PC-9 (cell line): ENCODE data around the gene MBD5. TPM values are rescaled to one million over a fixed set of nuclear protein-coding genes. Genes with fewer than 3 reads are reported as not detected.
"Not testable (repeated sequence)": the region's sequence is repeated elsewhere in the genome, so short reads cannot be mapped to it uniquely, and the experiment has no call there.

ENCODE experiments used
- BruUV-seq: library from RNA; stranded (reverse); fragments of 400-500 nt; replicated peaks from 2 replicates; lab custom pipeline; 2021; lab: Mats Ljungman, UMichigan
- CTCF ChIA-PET: fragments of 300-600 bp; sonication (Branson Sonifier 250); formaldehyde crosslinking; loops from one replicate; lab custom pipeline; 2022; ENCODE audit warnings: antibody characterized with exemption; lab: Charles Lee
- POLR2A ChIA-PET: fragments of 300-600 bp; sonication (Branson Sonifier 250); formaldehyde crosslinking; loops from one replicate; lab custom pipeline; 2022; ENCODE audit warnings: antibody characterized with exemption; ENCODE audit not compliant: unreplicated experiment; lab: Charles Lee
- DNase-seq, 2 experiments: peaks; one replicate each; pipeline versions ENCODE4 v3.0.0 to v3.0.0-alpha.2; 2015 to 2022; ENCODE audit warnings: mixed read lengths in 1 of 2
- H2AFZ ChIP-seq: fragments of 200-600 bp; sonication (generic); 2 replicates; pipeline ENCODE4 v1.8.1; 2017; ENCODE audit warnings: antibody characterized with exemption
- H3F3A ChIP-seq: fragments of 200-600 bp; sonication (generic); 2 replicates; pipeline ENCODE4 v1.8.1; 2017; ENCODE audit warnings: antibody characterized with exemption, mild to moderate bottlenecking, low read depth; ENCODE audit not compliant: insufficient read depth
- H3K27ac ChIP-seq: fragments of 200-600 bp; sonication (generic); 2 replicates; pipeline ENCODE4 v1.6.1; 2016; ENCODE audit warnings: mixed run types
- H3K27me3 ChIP-seq: fragments of 200-600 bp; sonication (generic); 2 replicates; pipeline ENCODE4 v1.6.1; 2016; ENCODE audit warnings: low read depth, mixed run types; ENCODE audit not compliant: insufficient read depth
- H3K36me3 ChIP-seq: fragments of 200-600 bp; sonication (generic); 2 replicates; pipeline ENCODE4 v1.6.1; 2016; ENCODE audit warnings: low read depth, mixed run types
- H3K4me1 ChIP-seq: fragments of 200-600 bp; sonication (generic); replicated peaks from 2 replicates; pipeline ENCODE4 v1.6.1; 2016; ENCODE audit warnings: mixed run types; ENCODE audit not compliant: insufficient read depth
- H3K4me2 ChIP-seq: fragments of 200-600 bp; sonication (generic); 2 replicates; pipeline ENCODE4 v1.6.1; 2017; ENCODE audit warnings: mixed run types
- H3K4me3 ChIP-seq: fragments of 200-600 bp; sonication (generic); 2 replicates; pipeline ENCODE4 v1.6.1; 2016; ENCODE audit warnings: mixed run types
- H3K79me2 ChIP-seq: fragments of 200-600 bp; sonication (generic); 2 replicates; pipeline ENCODE4 v1.6.1; 2017; ENCODE audit warnings: low read depth, mixed run types
- H3K9me2 ChIP-seq: fragments of 200-600 bp; sonication (generic); 2 replicates; pipeline ENCODE4 v1.8.1; 2017; ENCODE audit warnings: mild to moderate bottlenecking; ENCODE audit not compliant: insufficient read depth
- H3K9me3 ChIP-seq: fragments of 200-600 bp; sonication (generic); 2 replicates; pipeline ENCODE4 v1.8.1; 2016; ENCODE audit warnings: low read depth; ENCODE audit not compliant: insufficient read depth
- H4K20me1 ChIP-seq: fragments of 200-600 bp; sonication (generic); 2 replicates; pipeline ENCODE4 v1.8.1; 2017; ENCODE audit not compliant: insufficient read depth
- EZH2 ChIP-seq: fragments of 200-600 bp; sonication (generic); IDR thresholded peaks from 2 replicates; pipeline ENCODE4 v1.8.0; 2017; ENCODE audit warnings: antibody characterized with exemption, low read depth
- intact Hi-C: fragments of 100-400 bp; cut with micrococcal nuclease; formaldehyde crosslinking; loops from one replicate; pipeline ENCODE4 v1.10.0; 2022; ENCODE audit not compliant: unreplicated experiment
- total RNA-seq: library from RNA; stranded (reverse); gene quantifications from 2 replicates; pipeline ENCODE4 v1.2.3, GENCODE V29; 2021
- TF ChIP-seq, protein P1 (sequence below): fragments of 200-600 bp; sonication (generic); conservative IDR thresholded peaks from 2 replicates; pipeline ENCODE4 v1.6.1; 2017; ENCODE audit warnings: mixed run types, antibody characterized with exemption, mild to moderate bottlenecking, moderate library complexity

MBD5 gene
- total RNA-seq, 1 experiment from 2014 or later, result 46.5 TPM

DNA sequence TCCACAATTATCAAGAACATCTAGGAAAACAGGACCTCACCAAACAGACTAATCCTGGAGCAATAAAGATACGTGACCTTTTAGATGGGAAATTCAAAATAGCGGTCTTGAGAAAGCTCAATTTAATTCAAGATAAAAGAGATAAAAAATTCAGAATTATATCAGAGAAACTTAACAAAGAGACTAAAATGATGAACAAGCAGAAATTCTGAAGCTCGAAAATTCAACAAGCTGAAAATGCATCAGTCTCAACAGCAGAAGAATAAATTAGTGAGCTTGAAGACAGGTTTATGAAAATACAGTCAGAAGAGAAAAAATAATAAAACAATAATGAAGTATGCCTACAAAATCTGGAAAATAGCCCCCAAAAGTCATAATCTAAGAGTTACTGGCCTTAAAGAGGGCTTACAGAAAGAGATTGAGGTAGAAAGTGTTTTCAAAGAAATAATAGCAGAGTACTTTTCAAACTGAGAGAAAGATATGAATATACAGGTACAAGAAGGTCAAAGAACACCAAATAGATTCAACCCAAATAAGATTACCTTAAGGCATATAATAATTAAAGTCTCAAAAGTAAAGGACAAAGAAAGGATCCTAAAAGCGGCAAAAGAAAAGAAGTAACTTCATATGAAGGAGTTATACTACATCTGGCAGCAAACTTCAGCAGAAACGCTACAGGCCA is 13.5 kb upstream of the MBD5 start:
- H3K4me2 ChIP-seq, result no peak overlapping the region
- no peak overlapping the region for H2AFZ ChIP-seq
- no peaks in the 10 kb centered on the region; the same call in 1 of the 2 replicates for H4K20me1 ChIP-seq
- DNase-seq, result no peak
- H3K9me3 ChIP-seq, result no peaks in the 10 kb centered on the region
- H3K27me3 ChIP-seq, result no peaks in the 10 kb centered on the region
- no peak overlapping the region for H3K4me3 ChIP-seq
- H3K27ac ChIP-seq, result no peak overlapping the region
- intact Hi-C loops, result no loop called here
- H3K4me1 ChIP-seq, result no peaks in the 10 kb centered on the region
- CTCF ChIA-PET, result no interaction called here
- H3F3A ChIP-seq, result no peaks in the 10 kb centered on the region
- no peaks in the 10 kb centered on the region for H3K9me2 ChIP-seq
- TF ChIP-seq, protein P1, sequence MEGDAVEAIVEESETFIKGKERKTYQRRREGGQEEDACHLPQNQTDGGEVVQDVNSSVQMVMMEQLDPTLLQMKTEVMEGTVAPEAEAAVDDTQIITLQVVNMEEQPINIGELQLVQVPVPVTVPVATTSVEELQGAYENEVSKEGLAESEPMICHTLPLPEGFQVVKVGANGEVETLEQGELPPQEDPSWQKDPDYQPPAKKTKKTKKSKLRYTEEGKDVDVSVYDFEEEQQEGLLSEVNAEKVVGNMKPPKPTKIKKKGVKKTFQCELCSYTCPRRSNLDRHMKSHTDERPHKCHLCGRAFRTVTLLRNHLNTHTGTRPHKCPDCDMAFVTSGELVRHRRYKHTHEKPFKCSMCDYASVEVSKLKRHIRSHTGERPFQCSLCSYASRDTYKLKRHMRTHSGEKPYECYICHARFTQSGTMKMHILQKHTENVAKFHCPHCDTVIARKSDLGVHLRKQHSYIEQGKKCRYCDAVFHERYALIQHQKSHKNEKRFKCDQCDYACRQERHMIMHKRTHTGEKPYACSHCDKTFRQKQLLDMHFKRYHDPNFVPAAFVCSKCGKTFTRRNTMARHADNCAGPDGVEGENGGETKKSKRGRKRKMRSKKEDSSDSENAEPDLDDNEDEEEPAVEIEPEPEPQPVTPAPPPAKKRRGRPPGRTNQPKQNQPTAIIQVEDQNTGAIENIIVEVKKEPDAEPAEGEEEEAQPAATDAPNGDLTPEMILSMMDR, result no peak
- no peak for TF ChIP-seq EZH2
- BruUV-seq, result no TSS peak
- POLR2A ChIA-PET, result no interaction called here
- H3K79me2 ChIP-seq, result peaks cover 96% of the 10 kb centered on the region
- H3K36me3 ChIP-seq, result no peaks in the 10 kb centered on the region

DNA sequence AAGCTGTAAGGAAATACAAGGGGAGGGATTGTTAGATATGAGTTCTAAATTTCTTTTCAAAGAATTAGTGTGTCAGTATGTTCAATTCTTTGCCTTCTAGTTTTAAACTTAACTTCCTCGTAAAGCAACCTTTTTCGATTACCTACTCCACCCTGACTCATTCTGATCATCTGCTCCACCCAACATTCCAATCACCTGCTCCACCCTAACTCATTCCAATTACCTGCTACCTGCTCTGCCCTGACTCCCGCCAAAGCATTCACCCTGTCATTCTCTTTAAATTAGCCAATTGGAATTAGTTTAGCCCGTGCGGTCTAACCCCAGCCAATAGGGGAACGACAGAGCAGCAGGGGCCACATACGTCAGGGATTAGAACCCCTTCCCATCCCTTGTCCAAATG is 12.5 kb upstream of the MBD5 start:
- DNase-seq, H3K9me2 ChIP-seq, H3K36me3 ChIP-seq, CTCF ChIA-PET, intact Hi-C loops, H3K9me3 ChIP-seq, H3K27me3 ChIP-seq, H3K4me3 ChIP-seq, H3K4me1 ChIP-seq, H3K27ac ChIP-seq, POLR2A ChIA-PET, H3F3A ChIP-seq, H3K4me2 ChIP-seq, H2AFZ ChIP-seq, BruUV-seq, H4K20me1 ChIP-seq: not testable (repeated sequence)
- peaks cover 96% of the 10 kb centered on the region for H3K79me2 ChIP-seq

DNA sequence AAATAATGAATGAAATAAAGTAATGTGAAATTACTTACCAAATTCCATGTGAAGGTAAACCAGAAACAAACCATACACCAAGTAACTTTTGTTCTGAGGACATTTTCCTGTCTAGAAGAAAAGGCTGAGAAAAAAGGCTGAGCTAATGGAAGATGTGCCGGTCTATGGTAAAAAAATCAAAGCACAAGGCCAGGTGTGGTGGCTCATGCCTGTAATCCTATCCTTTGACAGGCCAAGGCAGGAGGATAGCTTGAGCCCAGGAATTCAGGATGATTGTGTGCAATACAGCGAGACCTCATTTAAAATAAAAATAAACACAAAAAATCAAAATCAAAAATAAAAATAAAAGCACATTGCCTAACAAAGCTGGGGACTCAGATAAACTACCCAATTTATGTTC is 7.0 kb upstream of the MBD5 start:
- no peaks in the 10 kb centered on the region for H3K9me3 ChIP-seq
- H3K4me3 ChIP-seq, result no peak overlapping the region
- H3F3A ChIP-seq, result no peaks in the 10 kb centered on the region
- peaks cover 10% of the 10 kb centered on the region for H3K4me1 ChIP-seq
- H3K79me2 ChIP-seq, result peaks cover 99% of the 10 kb centered on the region
- no peaks in the 10 kb centered on the region for H3K27me3 ChIP-seq
- CTCF ChIA-PET, result no interaction called here
- H3K9me2 ChIP-seq, result no peaks in the 10 kb centered on the region
- POLR2A ChIA-PET, result no interaction called here
- H3K27ac ChIP-seq, result no peak overlapping the region
- H4K20me1 ChIP-seq, result peaks cover 3% of the 10 kb centered on the region; the same call in 1 of the 2 replicates
- H3K36me3 ChIP-seq, result no peaks in the 10 kb centered on the region
- no peak overlapping the region for H2AFZ ChIP-seq
- DNase-seq, result no peak
- TF ChIP-seq, protein P1, result no peak
- TF ChIP-seq EZH2, result no peak
- H3K4me2 ChIP-seq, result no peak overlapping the region
- intact Hi-C loops, result no loop called here
- BruUV-seq, result no TSS peak

DNA sequence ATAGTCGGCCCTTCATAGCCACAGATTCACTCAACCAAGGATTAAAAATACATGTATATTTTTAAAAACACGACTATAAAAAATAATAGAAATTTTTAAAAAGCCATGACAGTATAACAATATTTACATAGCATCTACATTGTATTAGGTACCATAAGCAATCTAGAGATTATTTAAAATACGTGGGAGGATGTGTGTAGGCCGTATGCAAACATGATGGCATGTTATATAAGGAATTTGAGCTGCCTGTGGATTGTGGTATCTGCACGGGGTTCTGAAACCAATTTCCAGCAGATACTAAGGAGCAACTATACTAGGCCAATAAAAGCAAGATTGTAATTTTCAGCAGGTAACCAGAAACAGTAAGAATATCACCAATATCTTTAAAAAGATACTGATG is 6.3 kb upstream of the MBD5 start:
- H3K9me2 ChIP-seq, result no peaks in the 10 kb centered on the region
- H3K4me1 ChIP-seq, result peaks cover 12% of the 10 kb centered on the region
- no peaks in the 10 kb centered on the region for H3K27me3 ChIP-seq
- peaks cover 10% of the 10 kb centered on the region; the same call in 1 of the 2 replicates for H4K20me1 ChIP-seq
- CTCF ChIA-PET, result no interaction called here
- no peak overlapping the region for H3K4me2 ChIP-seq
- H3K9me3 ChIP-seq, result no peaks in the 10 kb centered on the region
- no peaks in the 10 kb centered on the region for H3K36me3 ChIP-seq
- POLR2A ChIA-PET, result no interaction called here
- peaks cover 99% of the 10 kb centered on the region for H3K79me2 ChIP-seq
- BruUV-seq, result no TSS peak
- H3K27ac ChIP-seq, result no peak overlapping the region
- H2AFZ ChIP-seq, result no peak overlapping the region
- intact Hi-C loops, result no loop called here
- TF ChIP-seq EZH2, result no peak
- TF ChIP-seq, protein P1, result no peak
- H3K4me3 ChIP-seq, result no peak overlapping the region
- no peaks in the 10 kb centered on the region; the same call in 1 of the 2 replicates for H3F3A ChIP-seq
- DNase-seq, result no peak
